IPS DF 19.7 (cell line): ENCODE measurements around the gene ASTN1.
A peak's percentile ranks its signal among the peaks of the same experiment; 100 is the strongest.

Source experiments
- DNase-seq: peaks from one replicate; pipeline ENCODE4 v3.0.0-alpha.2; 2013; ENCODE audit warnings: low read depth, low spot score

ASTN1 gene

DNA sequence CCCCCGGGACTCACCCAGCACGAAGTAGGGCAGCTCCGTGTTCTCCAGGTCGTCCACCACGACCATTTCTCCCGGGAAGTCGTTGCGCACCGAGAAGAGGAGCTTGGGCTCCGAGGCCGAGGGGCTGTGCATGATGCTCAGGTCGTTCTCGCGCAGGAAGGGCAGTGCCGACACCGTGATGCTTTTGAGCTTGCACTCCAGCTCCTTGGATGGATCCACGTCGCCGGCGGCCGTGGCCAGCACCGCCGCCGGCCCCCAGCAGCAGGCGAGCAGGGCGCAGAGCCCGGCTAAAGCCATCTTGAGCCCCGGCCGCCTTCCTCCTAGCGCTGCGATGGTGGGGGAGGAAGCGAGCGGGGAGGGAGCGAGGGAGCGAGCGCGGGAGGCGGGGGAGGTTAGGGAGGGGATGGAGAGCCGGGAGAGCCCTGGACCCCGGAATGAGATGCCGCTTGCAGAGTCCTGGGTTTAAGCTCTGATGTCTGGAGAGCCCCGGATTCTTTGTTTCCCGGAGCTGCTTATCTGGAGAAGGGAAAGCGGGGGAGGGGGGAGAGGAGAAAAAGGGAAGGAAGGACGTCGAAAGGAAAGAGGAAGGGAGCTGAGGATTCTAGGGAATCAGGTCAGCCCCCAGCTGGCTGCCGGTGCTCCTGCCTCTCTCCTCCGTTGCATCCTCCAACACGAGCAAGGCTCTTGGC lies at the start of gene ASTN1:
Gene ASTN1 (minus strand): TSS at position 333 of the 689 bp plus-strand sequence. CDS start 36 bp downstream, at position 297.
- no peak for DNase-seq

DNA sequence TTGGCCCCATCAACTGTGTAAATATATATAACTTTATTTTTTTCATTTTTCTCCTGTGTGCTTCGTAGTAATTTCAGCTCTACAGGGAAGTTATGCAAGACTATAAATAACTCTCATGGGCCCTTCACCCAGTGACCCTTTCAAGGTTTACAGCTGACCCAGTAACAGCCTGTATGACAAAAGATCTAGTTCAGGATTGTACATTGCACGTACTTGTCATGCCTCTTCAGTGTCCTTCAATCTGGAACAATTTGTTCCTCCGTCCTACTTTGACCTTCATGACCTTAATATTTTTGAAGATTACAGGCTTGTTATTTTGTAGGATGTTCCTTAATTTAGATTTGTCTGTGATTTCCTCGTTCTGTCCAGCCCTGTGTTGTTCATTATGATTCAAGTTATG lies 46.7 kb upstream of the ASTN1 start:
- no peak for DNase-seq

DNA sequence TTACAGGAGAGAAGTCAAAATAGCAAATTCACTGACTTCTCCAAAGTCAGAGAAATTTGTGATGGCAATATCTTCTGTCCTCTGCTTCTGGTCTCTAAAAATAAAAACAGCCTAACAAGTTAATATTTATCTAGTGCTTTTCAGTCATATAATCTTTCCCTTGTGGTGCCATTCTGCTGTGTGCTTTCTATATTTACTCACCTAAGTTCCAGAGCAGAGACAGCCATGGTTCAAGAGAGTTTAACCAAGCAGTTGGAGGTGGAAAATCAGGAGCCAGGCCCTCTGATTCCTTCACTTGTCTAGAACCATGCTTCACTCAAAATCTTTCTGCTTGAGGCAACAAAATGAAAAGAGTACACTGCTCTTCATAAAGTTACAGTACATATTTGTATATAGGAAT lies 45.6 kb upstream of the ASTN1 start:
- no peak for DNase-seq

DNA sequence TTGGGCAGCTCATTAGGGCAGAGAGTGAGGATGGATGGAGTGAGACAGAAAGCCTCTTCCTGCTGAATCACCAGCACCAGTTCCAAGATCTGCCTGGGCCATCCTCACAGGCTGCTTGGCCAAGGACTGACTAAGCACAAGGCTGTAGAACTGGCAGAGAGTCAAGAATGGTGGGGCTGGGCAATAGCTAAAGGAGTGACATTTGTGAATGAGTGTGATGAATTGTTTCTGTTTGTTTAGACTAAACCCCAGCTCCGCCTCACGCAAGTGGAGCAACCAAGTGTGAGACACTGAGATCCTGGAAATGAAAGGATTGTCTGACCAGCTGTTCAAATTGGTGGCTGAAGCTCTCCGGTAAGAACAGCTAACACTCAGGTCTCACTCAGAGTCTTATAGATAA lies 44.8 kb upstream of the ASTN1 start:
- DNase-seq: no peak

DNA sequence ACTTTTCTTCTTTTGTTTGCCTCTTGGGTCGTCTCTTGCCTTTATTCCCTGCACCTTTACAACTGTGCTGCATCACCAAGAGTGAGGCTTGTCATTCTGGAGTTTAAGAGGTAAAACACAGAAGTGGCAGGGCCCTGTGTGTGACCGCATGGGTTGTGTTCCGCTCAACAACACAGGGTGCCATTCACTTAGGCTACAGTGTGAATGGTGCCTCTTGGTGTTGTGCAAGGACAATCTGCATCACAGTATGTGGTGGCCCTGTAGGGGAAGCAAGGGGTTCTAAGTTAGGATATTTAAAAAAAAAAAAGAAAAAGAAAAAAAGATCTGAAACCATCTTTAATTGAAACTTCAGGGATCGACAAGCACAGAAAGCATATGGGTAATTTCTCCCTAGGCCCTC lies 44.4 kb upstream of the ASTN1 start:
- no peak for DNase-seq

DNA sequence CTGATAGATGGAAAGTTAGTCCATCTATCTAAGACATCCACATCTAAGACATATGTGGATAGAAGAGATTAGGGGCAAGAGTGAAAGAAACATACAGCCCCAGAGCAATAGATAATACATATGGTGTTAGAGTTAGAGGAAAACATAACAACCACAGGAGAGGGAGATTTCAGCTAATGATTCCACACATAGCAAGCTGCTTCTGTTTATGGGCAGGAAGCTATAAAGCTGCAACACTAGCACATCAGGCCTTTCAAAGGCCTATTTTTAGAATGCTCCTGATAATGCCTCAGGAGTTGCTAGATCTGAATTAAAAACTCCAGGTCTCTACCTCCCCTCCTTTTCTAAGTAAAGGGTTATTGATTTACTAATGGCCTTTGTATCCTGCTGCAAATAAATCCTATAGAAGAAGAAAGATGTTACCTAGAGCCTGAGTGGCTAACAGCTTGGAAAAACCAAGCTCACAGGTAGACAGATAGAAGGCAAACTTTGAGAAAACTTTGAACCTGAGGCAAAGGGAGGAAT lies 42.4 kb upstream of the ASTN1 start:
- DNase-seq: no peak

DNA sequence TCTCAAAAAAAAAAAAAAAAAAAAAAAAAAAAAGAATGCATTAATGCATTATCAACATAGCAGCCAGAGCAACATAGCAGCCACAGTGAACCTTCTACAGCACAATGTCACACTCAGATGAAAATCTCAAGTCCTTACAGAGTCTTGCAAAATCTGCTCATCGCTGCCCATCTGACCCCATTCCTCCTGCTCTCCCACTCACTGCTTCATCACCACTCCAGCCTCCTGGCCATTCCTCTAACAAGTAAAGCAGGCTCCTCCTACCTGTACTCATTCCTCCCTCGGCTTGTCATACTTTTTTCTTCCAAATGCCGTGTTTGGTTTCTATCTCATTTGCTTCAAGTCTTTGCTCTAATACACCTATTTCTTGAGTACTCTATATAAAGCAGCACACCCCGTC lies 35.8 kb upstream of the ASTN1 start:
- no peak for DNase-seq

DNA sequence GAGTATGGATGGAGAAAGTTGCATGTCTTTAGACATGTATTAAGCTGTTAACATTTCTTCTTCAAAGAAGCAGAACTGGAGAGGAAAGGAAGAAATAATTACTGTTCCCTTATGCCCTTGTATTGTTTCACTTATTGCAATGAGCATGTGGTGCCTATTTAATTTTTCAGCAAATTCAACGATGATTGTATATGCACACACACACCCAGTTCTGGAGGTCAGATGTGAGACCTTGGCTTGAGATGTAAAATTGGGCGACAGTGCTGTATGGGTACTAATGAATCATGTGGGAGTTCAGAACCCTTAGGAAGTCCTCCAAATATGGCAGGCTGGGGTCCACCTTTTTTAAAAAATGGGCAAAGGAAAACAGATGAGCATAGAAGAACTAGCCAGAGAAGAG lies 33.7 kb upstream of the ASTN1 start:
- no peak for DNase-seq

DNA sequence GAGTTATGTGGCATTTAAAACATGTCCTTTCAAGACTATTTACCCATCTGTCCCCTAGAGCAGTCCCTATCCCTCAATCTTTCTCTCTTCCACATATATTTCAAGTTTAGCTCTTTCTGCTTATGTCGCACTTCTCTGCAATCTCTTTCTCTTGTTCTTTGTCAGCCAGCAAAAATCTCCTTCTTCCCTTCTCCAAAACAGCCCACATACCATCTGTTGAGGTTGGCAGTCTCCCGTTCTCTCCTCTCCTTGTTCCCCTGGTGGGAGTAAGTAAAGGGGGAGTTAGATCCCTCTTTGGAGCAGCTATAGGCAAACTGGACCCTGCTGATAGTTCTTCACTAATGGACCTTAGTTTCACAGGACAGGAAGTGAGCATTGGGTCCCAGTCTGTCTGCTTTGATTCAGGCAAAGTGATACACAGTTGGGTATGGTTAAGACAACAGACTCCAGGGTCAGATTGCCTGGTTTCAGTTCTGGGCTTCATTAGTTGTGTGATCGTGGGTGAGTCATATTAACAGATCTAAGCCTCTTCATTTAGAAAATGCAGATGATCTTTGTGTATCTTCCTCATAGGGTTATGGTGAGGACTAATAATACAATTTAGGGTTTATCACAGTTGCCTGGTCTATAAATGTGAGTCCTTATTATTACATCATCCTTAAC lies 25.9 kb upstream of the ASTN1 start:
- no peak for DNase-seq

DNA sequence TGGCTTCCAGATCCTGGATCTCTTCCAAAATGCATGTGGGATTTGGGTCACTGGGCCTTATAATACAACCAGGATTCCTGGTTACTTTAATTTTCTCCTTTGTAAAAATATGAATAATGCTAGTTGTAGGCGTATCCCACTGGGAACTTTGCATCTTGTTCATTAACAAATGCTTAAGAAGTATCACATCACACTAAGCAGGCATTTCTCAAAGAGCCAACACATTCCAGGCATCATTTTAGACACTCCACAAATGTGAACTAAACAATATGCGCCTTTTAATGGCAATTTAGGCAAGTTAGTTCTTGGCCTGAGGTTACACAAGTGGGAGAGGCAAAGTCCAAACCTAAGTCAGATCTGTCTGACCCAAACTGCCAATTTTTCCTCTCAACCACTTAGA lies 22.1 kb upstream of the ASTN1 start:
- no peak for DNase-seq

DNA sequence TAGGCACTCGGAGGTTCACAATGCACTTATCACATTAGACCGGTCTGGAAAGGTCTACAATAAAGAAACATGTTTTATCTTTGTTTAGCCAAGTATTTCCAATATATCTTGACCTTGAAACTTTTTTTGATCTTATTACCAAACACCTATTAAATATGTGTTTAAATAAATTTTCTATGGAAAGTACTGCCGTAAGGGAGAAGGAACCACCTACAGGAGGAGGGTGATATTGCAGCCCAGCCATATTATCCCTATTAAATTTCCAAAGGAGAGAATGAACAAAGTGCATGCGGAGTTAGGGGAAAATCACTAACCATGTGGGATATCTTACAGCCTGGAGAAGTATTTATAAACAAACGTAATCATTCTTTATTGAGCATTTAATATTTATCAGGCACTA lies 20.7 kb upstream of the ASTN1 start:
- no peak for DNase-seq

DNA sequence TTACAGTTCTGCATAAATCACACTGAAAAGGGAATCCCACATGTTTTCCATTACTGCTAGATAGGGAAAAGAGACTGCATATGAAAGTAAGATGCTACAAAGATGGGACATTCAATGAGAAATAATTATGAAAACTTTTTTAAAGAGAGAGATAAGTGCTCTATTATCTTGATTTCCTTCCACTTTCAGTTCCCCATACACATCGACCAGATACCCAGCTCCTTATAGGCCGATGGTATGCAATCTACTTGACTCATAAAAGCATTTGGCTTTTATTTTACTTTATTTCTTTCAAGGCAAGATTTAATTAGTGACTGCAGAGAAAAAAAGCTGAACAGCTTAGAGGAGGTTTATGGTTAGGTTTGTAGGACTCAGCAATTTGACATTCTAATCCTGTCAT lies 19.3 kb upstream of the ASTN1 start:
- DNase-seq: no peak

DNA sequence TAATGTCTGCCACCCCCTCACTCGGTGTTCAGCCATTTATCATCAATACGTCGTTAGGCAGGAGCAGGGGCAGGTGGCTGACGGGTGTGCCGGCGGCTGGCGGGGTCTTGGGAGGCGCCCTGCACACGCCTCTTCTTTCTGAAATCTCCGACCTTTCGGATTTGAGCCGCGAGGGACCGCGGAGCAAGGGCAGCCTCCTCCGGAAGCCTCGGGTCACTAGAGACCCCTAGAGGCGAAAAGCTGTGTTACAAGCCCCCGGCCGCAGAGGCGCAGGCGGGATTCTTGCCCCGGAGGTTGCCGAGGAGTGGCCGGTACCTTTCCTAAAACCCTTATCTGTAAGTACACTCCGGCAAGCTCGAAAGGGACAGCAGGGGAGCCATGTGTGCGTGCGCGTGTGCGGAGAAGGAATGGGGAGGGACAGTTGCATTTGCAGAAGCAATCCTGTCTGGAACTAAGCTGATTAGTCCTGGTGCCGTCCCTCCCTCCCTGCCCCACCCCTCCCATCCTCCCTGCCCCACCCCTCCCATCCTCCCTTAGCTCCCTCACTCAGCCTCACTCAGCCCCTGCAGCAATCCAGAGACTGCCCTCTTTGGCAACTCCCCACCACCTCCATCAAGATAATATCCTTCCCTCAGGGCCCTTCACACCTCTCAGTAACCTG lies 17.2 kb upstream of the ASTN1 start:
- DNase-seq: no peak

DNA sequence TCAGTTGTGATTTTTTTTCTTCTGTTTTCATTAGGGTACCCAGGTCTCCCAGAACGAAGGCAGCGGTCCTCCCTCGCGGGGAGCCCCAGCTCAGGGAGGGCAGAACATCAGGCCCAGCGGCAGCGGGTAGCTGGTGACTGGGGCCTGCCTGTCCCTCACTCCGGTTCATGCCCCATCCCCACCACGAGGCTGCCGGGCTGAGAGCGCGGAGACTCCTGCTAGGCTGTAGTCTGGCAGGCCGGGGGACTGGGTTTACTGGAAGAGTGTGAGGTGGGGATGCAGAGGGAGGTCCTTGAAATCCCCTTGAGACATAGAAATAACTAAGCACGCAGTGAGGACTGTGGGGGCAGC lies 16.7 kb upstream of the ASTN1 start:
- DNase-seq: no peak

DNA sequence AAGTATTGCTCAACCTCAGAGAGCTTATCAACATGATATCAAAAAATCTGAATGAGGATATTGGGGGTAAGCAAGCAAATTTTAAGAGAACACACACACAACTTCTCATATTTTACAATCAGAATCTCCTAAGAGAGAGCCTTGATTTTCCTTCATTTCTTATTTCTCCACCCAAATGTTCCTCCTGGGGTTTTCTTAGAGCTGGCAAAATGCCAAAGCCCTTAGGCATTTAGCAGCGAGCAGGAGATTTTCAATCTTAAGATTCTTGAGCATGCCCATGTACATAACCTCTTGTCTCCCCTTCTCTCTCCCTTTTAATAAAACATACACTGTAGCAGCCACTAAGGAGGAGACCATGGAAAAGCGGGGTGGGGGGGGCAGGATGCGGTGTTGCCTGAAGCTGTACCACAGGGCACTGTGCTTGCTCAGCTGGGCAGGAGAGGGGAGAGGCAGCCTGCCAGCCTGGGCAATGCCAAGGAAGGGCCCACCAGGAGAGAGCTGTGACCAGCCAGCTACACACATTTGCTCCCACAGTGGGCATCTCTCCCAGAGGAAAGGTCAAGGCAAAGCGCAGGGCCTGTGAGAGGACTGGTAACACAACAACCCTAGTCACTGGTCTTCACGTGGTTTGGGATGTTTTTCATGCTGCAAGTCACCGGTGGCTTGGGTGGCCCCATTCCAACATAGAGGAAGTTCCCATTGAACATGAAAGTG lies 10.6 kb upstream of the ASTN1 start:
- no peak for DNase-seq

DNA sequence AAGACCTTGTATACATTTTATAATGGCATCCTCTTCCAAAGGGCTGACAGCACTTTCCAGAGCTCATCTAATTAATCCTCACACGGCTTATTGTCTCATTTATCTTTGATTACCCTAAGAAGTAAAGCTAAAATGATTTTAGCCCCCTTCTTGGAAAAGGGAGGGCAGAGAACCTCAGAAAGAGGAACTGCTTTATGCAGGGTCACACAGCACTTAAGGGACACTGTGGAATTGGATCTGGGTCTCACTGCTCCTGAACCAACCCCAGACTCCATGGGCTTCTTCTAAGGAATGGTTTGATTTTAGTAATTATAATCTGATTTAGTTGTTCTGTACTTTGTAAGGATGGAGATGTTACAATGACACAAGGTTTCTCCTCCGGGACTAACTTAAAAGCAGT lies 9.5 kb upstream of the ASTN1 start:
- no peak for DNase-seq

DNA sequence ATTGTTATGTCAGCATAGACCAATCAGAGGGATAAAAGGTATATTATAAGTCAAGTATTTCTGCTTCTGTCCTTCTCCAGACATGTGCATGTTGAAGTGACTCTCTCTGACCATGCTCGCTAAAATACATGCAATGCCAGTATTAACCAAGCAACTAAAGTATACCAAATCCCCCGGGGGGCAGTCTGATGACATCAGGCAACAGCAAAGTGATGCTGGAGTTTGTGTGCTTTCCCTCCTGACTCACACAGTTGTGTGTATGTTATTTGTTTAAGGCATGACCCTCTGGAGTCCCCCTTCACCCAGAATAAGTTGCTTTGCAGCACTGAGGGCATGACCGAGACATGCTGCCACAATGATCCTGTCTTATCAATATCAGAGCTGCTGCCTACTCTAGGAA lies 8.4 kb upstream of the ASTN1 start:
- no peak for DNase-seq

DNA sequence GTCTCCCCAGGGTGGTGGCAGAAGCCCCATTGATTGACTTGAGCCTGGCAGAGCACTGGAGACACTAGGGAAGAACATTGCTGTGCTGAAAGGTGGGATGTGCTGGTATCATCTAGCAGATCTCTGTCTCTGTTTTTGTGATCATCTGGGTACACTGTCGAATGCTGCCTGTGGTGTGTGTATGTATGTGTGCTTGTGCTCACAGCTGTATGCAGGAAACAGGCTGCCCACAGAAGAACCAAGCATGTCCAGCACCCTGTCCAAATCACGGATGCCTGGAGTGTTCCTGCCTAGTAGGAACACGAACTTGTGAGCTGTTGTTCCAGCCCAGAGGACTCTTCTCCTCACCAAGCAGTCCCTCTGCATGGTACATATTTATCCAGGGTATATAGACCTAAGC lies 7.8 kb upstream of the ASTN1 start:
- DNase-seq: no peak

DNA sequence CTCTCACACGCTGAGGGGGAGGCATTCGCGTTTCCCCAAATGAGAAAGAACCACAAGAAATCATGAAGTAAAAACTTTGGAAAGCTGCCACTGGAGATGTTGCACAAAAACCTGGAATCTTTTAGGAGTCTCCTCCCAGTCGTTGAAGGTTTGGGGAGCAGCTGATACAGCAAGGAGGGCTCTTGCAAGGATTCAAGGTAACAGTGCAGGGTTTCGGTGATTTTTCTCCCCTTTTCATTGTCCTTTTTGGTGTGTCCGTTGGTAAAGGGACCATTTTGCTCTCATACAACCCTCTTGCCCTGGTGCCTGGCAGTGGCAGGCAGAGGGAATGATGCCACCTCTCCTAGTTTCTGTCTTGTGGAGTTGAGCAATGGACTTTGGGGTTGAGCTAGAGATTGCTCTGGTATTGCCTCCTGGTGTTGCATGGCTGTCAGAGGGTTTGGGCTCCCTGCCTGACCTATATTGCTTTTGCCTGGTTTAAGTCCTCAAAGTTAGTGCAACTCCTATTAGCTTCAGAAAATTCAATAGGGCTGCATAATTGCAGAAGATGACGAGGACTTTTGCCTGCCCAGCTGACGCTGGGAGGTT lies 7.1 kb upstream of the ASTN1 start:
- no peak for DNase-seq

DNA sequence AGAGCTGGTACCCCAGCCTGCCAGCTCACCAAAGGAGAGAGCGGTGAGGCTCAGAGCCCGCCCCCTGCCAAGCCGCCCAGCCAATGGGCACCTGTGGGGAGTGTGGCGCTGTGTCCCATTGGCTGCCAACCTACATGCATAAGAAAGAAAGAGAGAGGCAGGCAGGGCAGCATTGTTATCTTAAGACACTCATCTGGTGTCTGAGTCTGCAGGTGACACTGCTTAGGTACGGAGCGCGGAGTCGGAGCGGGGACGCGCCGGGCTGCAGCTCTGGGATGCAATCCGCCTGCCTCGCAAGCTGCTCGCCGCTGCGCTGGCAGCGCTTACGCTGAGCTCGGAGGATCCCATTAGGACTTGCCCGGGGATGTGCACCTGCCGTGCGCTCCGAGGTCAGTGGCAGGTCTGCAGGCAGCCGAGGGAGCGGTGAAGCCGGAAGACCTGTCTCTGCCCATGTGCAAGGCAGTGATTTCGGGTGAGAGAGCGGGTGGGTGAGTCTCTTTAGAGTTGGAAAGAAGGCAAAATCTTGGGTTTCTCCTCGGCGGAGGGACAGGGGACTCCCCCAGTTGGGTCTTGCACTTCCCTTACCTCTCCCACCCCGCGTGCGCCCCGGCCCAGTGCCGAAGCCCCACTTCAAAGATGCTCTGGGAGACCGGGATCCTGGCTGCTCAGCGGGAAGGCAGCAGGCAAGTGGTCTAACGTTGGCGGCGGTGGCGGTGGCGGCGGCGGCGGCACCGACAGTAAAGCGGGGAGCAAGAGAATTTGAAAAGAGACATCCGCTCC lies 6.4 kb upstream of the ASTN1 start, which contains the start of gene BRINP2:
Gene BRINP2 (plus strand): TSS at position 203 of the 780 bp plus-strand sequence. CDS start 58,919 bp downstream, outside the sequence.
- DNase-seq: peak; percentile 85

DNA sequence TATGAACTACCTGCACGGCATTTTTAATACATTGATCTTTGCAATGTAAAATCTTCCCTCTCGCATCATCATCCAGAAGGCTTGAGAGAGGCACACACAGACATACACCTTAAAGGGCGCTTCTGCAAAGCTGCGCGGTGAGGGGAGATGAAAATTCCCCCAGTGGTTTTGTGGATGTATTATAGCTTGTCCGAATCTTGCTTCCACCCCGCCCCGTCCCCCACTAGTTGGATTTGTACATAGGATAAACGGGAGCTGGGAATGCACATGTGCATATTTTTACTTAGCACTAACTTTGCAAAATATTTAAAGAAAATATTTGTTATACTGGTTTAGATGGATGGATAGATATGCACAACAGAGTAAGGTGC lies 542 bp upstream of the ASTN1 start:
- no peak for DNase-seq
